Stimulated activated effector memory CD8-positive, alpha-beta T cell treated with anti-CD3 and anti-CD28 coated beads, Interleukin-12 subunit alpha, Interleukin-12 subunit beta, amount 100 ng/mL, for 72 hours (primary cell): ENCODE measurements around the gene PNPLA2.
A peak's percentile ranks its signal among the peaks of the same experiment; 100 is the strongest.

ENCODE experiments used
- ATAC-seq: fragments of 150-1000 bp; cut with Tn5 transposase; 2 replicates; pipeline ENCODE4 v1.10.0; 2021
- DNase-seq, 2 donors: peaks; one replicate each; pipeline ENCODE4 v3.0.0; 2021 to 2022; ENCODE audit warnings: low spot score in 2 of 2
- H3K27ac Mint-ChIP-seq: one replicate; pipeline ENCODE4 v1.8.0; 2022; ENCODE audit warnings: mild to moderate bottlenecking, mixed read lengths
- H3K36me3 Mint-ChIP-seq: one replicate; pipeline ENCODE4 v1.8.0; 2022; ENCODE audit warnings: mild to moderate bottlenecking, mixed read lengths
- H3K4me1 Mint-ChIP-seq: one replicate; pipeline ENCODE4 v1.8.0; 2022; ENCODE audit warnings: mixed read lengths
- H3K4me3 Mint-ChIP-seq: one replicate; pipeline ENCODE4 v1.8.0; 2022; ENCODE audit warnings: mild to moderate bottlenecking, mixed read lengths
- H3K9me3 Mint-ChIP-seq: one replicate; pipeline ENCODE4 v1.8.0; 2022; ENCODE audit warnings: mixed read lengths

Gene PNPLA2

DNA sequence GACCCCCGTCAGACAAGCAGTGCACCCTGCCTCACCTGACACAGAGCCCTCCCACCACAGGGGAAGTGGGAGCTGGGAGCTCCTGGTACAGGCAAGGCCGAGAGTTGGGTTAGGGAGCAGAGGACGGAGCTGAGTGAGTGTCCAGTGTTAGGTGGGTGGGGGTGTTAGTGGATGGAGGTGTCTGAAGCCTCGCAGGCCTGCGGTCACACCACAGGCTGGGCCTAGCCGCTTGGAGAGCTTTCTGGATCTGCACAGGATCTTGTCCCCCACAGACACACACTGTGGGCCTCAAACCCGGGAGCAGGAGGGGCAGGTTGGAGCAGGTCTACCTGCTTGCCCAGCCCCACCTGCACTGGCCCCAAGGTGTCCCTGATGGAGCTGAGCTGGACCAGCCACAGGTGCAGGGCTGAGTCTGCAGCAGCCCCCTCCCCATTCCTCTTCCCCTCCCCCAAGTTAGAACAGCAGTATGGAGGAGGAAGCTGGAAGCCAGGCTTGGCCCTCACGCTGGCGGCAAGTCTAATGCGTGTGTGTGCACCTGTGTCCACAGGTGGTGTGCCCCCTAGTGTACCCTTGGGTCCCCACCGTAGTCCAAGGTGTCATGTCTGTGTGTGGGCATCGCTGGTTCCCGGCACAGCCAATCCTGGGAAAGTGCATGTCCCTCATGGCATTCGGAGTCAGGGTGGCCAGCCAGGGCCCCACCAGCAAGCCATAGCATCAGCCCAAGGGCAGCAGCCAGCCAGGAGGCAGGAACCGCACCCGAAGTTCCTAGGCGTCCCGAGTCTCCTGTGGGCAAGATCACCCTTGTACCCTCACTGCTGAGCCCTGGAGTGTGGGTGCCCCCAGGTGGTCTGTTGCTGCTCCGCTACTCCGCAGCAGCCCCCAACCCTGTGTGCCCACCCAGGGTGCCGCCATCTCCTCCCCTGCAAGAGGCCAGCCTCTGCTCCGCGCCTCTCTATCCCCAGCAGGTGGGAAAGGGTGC lies 39.4 kb upstream of the PNPLA2 start:
- Mint-ChIP-seq H3K4me3 (peak overlapping the region; percentile 76), H3K36me3 (peaks cover 25% of the 10 kb centered on the region), H3K27ac (no peak overlapping the region), H3K9me3 (no peaks in the 10 kb centered on the region), H3K4me1 (peaks cover 19% of the 10 kb centered on the region)
- DNase-seq: no peak
- no peak for ATAC-seq

- H3K9me3 Mint-ChIP-seq: no peaks in the 10 kb centered on the region
- H3K4me1 Mint-ChIP-seq: peaks cover 14% of the 10 kb centered on the region
- DNase-seq: no peak
- no peak for ATAC-seq
- no peak overlapping the region for H3K27ac Mint-ChIP-seq
- H3K4me3 Mint-ChIP-seq: no peak overlapping the region
- H3K36me3 Mint-ChIP-seq: peaks cover 19% of the 10 kb centered on the region
Measured at GRCh38 chr11:779955-780532, 38.7 kb upstream of the PNPLA2 start.

DNA sequence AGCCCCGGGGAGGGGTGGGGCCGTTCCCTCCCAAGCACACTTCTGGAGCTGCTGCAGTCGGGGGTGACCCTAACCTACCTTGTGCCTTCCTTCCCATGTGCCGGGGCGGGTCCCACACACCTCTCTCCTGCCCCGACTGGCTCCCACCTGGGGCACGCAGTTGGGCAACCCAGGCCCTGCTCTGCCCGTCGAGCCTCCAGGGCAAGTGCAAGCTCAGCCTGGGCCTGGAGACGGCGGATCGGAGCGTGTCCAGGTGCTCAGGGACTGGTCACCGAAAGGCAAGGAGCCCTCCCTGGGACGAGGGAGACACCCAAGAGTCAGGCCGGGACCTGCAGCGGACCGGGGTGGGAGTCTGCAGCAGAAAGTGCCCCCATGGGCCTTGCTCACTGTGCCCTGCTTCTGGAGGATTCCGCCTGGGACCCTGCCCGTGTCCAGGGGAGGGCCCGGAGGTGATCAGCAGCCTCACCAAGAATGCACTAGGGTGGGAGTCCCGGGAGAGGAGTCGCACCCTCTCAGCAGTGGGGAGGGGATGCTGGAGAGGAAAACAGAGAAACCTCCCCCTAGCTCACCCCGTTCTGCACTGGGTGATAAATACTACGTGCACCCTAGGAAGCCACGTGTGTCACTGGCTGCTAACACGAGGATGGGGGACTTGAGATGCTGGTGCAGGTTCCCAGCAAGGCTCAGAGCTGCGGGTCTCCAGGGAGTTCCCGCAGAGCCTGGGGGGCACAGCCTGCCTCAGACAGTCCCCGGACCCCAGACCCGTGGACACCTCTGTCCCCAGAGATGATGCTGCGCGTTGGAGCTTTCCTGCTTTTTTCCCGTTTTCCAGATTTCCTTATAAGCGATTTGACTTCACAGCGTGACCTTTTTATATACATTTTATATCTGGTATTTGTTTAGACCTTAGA lies 36.2 kb upstream of the PNPLA2 start:
- ATAC-seq: no peak
- no peaks in the 10 kb centered on the region for H3K9me3 Mint-ChIP-seq
- no peak overlapping the region for H3K4me3 Mint-ChIP-seq
- no peak for DNase-seq
- H3K4me1 Mint-ChIP-seq: no peaks in the 10 kb centered on the region
- H3K36me3 Mint-ChIP-seq: peaks cover 5% of the 10 kb centered on the region
- H3K27ac Mint-ChIP-seq: no peak overlapping the region

GRCh38 chr11:783581-784015 lies 35.1 kb upstream of the PNPLA2 start:
- Mint-ChIP-seq H3K27ac (no peak overlapping the region), H3K36me3 (peaks cover 7% of the 10 kb centered on the region), H3K4me1 (no peaks in the 10 kb centered on the region), H3K9me3 (no peaks in the 10 kb centered on the region), H3K4me3 (no peak overlapping the region)
- DNase-seq (no peak), ATAC-seq (peak; percentile 61)

- H3K4me1 Mint-ChIP-seq: no peaks in the 10 kb centered on the region
- DNase-seq (no peak), ATAC-seq (no peak)
- H3K4me3 Mint-ChIP-seq: no peak overlapping the region
- no peak overlapping the region for H3K27ac Mint-ChIP-seq
- H3K9me3 Mint-ChIP-seq: no peaks in the 10 kb centered on the region
- H3K36me3 Mint-ChIP-seq: peaks cover 12% of the 10 kb centered on the region
Measured at GRCh38 chr11:786235-787083, 32.3 kb upstream of the PNPLA2 start.

DNA sequence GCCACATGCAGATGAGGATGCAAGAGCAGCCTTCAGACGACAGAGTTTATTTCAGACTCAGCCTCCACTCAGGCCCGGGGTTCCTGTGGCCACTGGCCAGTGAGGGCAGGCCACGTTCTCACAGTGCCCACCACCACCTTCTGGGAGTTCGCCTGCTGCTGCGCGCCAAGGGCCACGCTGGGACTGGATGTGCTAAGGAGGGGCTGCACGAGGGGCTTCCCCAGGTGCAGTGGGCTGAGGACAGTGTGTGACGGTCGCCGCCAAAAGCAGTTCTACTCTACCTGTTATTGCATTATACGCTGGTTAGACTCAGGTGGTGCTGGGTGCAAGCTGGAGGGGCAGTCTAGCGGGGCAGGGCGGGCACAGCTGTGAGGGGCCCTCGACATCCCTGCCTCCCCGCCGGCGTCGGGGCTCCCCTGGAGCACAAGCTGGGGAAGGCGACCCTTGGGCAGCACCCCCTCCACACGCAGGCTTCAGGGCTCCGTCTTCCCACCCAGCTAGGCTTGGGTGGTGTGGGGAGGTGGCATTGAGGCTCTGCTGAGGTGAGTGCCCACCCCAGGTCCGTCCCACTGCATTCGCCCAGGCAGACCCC lies 31.5 kb upstream of the PNPLA2 start:
- no peak for DNase-seq
- no peaks in the 10 kb centered on the region for H3K4me1 Mint-ChIP-seq
- no peak for ATAC-seq
- H3K36me3 Mint-ChIP-seq: peaks cover 17% of the 10 kb centered on the region
- no peak overlapping the region for H3K4me3 Mint-ChIP-seq
- H3K27ac Mint-ChIP-seq: no peak overlapping the region
- H3K9me3 Mint-ChIP-seq: no peaks in the 10 kb centered on the region

DNA sequence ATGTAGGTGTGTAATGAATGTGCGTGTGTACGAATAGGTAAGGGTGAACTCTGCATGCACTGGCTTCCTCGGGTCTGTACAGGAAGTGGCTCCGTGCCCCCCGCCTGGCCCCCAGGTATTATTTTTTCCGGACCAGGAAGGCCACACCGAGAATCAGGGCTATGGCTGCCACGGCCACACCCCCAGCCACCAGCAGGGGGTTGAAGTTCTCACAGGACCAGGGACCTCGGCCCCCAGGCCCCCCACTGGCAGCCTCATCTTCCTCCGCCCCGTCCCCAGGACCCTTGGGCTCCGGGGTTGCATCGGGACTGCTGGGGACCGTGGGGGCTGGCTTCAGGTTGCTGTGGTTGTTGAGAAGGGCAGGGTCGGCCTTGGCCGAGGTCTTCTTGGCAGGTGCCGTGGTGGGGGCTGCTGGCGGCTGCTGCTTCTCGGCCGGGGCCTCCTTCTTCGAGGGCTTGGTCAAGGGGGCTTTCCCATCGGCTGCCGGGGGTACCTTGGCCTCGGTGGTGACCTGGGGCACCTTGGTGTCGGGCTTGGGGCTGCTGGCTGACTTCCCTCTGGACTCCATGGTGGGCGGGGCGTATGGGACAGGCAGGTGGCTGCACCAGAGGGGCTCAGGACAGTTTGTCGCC lies 30.6 kb upstream of the PNPLA2 start:
- peaks cover 20% of the 10 kb centered on the region for H3K36me3 Mint-ChIP-seq
- ATAC-seq (no peak), DNase-seq (no peak)
- no peaks in the 10 kb centered on the region for H3K4me1 Mint-ChIP-seq
- no peaks in the 10 kb centered on the region for H3K9me3 Mint-ChIP-seq
- no peak overlapping the region for H3K4me3 Mint-ChIP-seq
- H3K27ac Mint-ChIP-seq: no peak overlapping the region

DNA sequence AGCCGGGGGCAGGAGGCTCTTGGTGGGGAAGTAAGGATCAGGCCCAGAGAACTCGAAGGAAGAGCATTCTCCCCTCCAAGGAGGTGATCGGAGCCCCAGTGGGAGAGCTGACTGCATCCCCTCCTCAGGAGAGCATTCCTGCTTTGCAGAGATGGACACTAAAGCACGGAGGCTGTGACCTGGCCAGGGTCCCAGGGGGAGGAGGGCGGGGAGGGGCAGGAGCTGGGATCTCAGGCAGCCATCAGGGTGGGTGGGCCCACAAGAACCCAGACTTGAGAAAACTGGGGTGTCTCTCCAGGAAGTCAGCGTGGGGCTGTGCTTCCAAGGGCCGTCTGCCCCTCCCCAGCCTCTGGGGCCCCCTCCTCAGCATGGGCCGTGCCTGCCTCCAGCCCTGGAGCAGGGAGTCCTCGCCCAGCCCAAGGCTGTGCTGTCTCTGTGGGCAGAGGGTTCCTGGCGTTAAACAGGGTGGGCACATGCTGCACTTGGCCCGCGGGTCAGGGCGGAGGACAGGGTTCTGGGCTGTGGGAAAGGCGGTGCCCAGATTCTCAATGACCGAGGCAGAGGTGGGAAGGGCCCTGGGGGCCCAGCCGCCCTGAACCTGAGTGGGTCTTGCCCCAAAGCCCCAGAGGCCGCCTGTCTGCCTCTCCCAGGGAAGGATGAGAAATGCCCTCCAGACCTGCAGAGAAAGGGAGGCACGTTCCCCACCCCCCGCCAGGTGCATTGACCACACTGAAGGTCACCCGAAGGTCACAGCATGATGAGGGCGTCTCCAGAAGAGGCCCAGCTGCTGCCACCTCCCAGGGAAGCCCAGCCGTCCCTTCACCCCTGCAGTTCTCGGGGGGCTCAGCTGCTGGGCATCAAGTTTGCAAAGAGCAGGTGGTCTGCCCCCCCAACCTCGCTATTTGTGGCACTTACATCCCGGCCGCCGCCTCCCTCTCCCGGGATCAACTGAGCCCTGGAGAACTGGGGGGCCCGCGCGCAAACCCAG lies 29.5 kb upstream of the PNPLA2 start:
- H3K36me3 Mint-ChIP-seq: peaks cover 29% of the 10 kb centered on the region
- peak overlapping the region; percentile 25 for H3K4me3 Mint-ChIP-seq
- H3K27ac Mint-ChIP-seq: no peak overlapping the region
- H3K9me3 Mint-ChIP-seq: no peaks in the 10 kb centered on the region
- ATAC-seq: no peak
- no peak for DNase-seq
- H3K4me1 Mint-ChIP-seq: no peaks in the 10 kb centered on the region

DNA sequence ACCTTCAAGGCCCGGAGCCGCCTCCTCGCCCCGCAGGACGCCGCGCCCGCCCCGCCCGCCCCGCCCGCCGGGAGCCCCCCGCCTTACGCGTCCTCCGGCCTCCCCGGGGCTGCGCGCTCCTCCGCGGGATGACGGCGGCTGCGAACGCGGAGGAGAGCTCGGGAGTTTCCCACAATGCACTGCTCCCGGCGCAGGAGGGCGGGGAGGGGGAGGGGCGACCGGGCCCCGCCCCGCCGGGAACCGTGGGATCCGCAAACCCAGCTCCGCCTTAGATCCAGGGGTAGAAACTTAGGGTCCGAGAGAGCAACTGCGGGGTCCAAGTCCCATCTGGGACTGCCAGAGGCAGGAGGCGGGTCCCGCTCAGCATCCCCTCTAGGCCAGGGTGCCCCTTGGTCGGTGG lies 28.8 kb upstream of the PNPLA2 start, which contains the start of gene CEND1:
Gene CEND1, minus strand, starts transcription at position 148 of the 400 bp plus-strand sequence. CDS start 1,514 bp downstream, outside the sequence.
- Mint-ChIP-seq H3K4me3 (peak within 1 kb of the TSS; percentile 25), H3K27ac (no peak within 1 kb of the TSS), H3K36me3 (peaks cover 35% of the 10 kb centered on the region), H3K4me1 (no peaks in the 10 kb centered on the region), H3K9me3 (no peaks in the 10 kb centered on the region)
- no peak for DNase-seq
- peak; percentile 44 for ATAC-seq

DNA sequence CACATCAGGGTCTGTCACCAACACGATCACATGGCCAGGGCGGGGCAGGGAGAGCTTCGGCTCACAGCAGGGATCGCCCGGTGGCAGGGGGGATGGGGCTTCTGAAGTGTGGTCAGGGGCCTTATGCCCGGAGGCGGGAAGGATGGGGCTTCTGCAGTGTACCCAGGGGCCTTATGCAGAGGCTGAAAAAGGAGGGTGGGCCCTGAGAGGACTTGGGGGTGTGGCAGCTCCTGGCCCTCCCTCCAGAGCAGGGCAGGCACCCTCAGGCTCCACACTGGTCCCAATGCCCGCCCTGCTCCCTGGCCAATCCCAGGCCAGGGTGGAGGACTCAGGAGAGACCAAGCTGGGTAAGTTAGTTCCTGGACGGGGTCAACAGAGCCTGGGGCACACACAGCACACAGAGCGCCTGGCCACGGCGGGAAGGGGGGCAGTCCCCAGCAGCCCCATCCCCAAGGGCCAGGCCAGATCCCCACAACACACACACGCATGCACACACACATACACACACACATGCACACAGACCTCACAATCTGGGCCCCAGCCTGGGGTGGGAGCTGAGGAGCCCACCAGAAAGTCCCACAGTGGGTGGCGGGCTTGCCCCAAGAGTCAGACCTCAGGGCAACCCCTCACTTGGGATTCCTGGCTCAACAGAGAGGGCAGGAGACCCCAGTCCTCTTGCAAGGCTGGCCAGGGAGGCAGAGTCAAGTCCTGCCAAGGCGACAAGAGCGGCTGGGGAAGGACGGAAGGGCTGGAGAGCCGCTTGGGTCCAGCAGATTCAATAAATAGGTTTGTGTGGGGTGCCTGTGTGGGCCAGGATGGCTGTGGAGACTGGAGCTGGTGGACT lies 27.8 kb upstream of the PNPLA2 start:
- no peak overlapping the region for H3K4me3 Mint-ChIP-seq
- no peak overlapping the region for H3K27ac Mint-ChIP-seq
- ATAC-seq (peak; percentile 2), DNase-seq (no peak)
- no peaks in the 10 kb centered on the region for H3K9me3 Mint-ChIP-seq
- H3K4me1 Mint-ChIP-seq: peaks cover 3% of the 10 kb centered on the region
- peaks cover 35% of the 10 kb centered on the region for H3K36me3 Mint-ChIP-seq

GRCh38 chr11:791658-792534 lies 26.8 kb upstream of the PNPLA2 start:
- Mint-ChIP-seq H3K4me3 (no peak overlapping the region), H3K4me1 (peaks cover 12% of the 10 kb centered on the region), H3K27ac (no peak overlapping the region), H3K9me3 (no peaks in the 10 kb centered on the region), H3K36me3 (peaks cover 36% of the 10 kb centered on the region)
- DNase-seq (no peak), ATAC-seq (no peak)

GRCh38 chr11:792535-792821 lies 26.2 kb upstream of the PNPLA2 start:
- peaks cover 18% of the 10 kb centered on the region for H3K4me1 Mint-ChIP-seq
- H3K4me3 Mint-ChIP-seq: no peak overlapping the region

More at GRCh38 chr11:792535-792821, 26.2 kb upstream of the PNPLA2 start:
- DNase-seq (no peak), ATAC-seq (no peak)
- H3K27ac Mint-ChIP-seq: no peak overlapping the region
- H3K36me3 Mint-ChIP-seq: peaks cover 42% of the 10 kb centered on the region
- H3K9me3 Mint-ChIP-seq: no peaks in the 10 kb centered on the region
